NT2/D1 (cell line): ENCODE results near the gene TAX1BP1.

Experiments
- YY1 ChIP-seq: IDR thresholded peaks from 2 replicates; pipeline ENCODE4 v1.6.1; 2011; ENCODE audit not compliant: insufficient read length, insufficient read depth
- ZNF274 ChIP-seq: IDR thresholded peaks from 2 replicates; pipeline ENCODE4 v1.6.1; 2011; ENCODE audit warnings: mild to moderate bottlenecking, low read depth, low read length

DNA sequence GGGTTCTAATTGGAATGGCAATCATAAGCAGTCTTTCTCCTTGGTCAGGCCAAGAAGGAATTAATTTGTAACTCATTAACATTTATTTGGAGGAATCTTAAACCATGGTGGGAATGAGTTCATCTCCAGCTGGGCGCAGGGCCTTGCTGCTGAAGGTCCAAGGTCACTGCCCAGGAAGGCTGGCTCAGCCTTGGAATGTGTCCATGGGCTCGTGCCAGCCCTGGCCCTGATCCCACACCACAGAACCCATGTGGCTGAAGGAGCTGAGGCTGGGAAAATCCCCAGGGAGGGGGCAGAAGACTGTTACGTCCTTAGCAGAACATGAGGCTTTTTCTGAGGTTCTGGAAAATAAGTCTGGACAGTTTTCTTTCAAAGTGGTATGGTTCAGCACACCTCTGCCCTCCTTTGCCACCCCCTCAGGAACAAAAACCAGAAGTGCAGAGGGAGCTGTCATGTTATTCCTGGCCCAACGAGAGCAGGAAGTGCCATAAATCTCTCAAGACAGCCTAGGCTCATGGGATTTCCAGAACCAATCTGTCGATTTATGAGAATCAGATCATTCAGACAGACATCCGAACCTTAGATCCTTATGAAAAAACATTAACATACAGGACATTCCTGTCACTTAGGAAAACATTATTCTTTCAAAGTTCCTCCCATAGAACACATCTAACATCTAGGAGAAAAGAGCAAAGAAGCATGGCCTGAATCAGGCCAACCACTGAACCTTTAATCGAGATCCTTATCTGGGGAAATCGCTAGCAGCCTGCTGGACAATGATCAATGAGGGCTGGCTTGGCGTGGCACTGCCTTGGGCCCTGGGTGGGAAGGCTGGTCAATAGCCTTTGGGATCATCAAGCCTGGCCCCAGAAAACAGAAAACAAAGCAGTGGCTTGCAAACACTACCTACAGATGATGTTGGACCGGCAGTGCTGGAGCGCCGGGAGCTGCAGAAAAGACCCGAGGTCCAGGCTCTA, 134.3 kb downstream of the TAX1BP1 start:
- TF ChIP-seq YY1 (no peak), ZNF274 (no peak)
